HG02981 (cell line): ENCODE results near the gene FIGNL2.
"Not testable (repeated sequence)": the region's sequence is repeated elsewhere in the genome, so short reads cannot be mapped to it uniquely, and the experiment has no call there.

Experiments used
- ATAC-seq: cut with Tn5 transposase; IDR thresholded peaks from one replicate; pipeline ENCODE4 v1.9.1; 2021; ENCODE audit warnings: mild to moderate bottlenecking, moderate library complexity; ENCODE audit not compliant: unreplicated experiment

FIGNL2 gene

GRCh38 chr12:51818566-51819300 lies 29.8 kb downstream of the FIGNL2 start:
- ATAC-seq = no peak

DNA sequence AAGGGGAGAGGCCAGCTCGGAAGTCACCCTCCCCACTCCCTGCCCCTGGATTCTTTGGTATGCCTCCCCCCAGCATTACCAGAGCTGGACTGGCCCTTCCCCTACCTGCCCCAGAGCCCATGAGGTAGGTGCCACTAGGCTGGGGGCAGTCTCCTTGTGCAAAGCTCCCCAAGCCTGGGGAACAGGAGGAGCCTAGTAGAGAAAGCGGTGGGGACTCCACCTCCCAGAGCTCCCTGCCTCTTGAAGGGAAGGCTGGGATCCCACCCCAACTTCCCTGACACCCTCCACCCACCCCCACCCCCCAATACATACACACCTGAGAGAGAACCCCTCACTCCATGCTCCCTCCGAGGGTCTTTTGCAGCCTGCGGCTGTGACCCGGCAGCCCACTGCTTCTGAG lies 30.4 kb downstream of the FIGNL2 start:
- no peak for ATAC-seq

- no peak for ATAC-seq
These were observed 31.2 kb downstream of the FIGNL2 start for GRCh38 chr12:51817027-51817953.

DNA sequence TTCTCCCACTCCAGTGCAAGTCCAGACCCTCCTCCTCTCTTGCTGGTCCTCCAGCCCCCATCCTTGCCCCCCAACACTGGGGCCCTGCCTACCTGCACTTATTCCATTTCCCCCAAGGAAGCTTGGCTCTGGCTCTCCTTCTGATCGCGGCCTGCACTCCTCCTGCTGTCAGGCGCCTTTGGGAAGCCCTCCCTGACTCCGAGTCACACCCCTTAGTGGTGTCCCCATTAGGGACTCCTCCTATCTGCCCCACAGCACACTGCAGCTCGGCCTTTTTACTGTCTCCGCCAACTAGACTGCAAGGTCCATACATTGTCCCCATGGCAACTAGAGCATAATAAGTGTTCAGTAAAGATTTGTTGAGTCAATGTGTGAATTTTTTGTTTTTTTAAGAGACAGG lies 32.9 kb downstream of the FIGNL2 start:
- ATAC-seq = no peak

DNA sequence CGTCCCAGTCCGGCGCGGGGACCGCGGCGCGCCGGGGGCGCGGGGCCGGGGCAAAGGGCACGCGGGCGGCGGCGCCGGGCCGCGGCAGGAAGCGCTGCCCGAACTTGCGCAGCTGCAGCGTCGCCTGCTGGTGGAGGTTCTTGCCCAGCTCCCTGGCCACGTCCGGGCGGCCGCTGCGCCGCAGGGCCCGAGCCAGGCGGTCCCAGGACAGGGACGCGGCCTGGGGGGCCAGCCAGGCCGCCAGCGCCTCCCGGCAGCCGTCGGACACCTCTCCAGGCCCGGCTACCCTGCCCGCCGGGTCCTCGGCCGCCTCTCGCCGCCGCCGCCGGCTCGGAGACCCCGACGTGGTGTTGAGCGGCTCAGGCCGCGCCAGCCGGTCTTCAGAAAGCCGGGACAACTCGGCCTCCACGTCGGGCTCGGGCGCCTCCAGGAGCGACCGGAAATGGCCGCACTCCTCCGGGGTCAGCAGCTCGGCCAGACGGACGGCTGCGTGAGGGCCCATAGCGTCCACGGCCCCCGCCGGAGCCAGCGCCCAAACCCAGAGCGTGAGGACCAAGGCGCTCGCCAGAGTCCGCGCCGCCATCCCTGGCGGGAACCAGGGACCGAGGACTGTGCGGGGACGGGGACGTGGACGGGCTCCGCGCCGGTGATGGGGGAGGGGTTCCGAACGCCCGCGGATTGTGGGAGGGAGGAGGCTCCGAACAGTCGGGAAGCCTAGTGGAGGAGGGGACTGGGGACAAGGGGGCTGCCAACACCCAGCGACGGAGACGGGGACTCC lies 34.0 kb downstream of the FIGNL2 start:
- no peak for ATAC-seq

DNA sequence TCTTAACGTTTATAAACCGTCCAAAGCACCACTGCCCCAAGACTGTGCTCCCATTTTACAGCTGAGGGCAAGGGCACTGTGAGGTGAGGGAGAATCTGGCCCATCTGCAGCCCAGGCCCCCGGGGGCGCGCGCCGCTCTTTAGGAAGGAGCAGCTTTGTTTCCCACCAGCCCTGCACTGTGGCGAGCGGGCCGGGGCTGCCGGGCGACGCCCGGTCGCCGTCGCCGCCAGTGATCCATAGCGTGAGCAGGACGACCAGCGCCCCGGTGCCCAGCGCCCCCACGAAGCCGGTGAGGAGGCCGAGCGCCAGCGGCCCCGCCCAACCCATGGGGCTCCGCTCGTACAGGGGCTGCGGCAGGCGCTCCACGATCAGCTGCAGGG lies 34.6 kb downstream of the FIGNL2 start:
- ATAC-seq = no peak

DNA sequence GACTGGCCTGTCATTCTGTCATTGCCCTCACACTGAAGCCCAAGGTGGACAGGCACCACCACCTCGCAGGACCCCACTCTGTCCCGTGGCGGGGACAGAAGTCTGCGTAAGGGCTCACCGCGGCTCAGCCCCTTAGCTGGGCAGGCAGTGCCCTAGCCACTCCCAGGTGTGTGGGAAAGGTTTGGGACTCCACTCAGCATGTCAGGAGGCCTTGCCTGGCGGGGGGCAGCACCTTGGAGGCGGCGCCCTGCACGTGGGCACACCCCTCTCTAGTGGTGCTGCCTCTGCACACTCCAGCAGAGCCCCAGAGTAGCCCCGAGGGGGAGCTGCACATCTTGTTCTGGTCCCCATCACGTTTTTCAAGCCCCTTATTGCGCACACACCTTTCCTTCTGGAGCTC lies 35.6 kb downstream of the FIGNL2 start:
- no peak for ATAC-seq

DNA sequence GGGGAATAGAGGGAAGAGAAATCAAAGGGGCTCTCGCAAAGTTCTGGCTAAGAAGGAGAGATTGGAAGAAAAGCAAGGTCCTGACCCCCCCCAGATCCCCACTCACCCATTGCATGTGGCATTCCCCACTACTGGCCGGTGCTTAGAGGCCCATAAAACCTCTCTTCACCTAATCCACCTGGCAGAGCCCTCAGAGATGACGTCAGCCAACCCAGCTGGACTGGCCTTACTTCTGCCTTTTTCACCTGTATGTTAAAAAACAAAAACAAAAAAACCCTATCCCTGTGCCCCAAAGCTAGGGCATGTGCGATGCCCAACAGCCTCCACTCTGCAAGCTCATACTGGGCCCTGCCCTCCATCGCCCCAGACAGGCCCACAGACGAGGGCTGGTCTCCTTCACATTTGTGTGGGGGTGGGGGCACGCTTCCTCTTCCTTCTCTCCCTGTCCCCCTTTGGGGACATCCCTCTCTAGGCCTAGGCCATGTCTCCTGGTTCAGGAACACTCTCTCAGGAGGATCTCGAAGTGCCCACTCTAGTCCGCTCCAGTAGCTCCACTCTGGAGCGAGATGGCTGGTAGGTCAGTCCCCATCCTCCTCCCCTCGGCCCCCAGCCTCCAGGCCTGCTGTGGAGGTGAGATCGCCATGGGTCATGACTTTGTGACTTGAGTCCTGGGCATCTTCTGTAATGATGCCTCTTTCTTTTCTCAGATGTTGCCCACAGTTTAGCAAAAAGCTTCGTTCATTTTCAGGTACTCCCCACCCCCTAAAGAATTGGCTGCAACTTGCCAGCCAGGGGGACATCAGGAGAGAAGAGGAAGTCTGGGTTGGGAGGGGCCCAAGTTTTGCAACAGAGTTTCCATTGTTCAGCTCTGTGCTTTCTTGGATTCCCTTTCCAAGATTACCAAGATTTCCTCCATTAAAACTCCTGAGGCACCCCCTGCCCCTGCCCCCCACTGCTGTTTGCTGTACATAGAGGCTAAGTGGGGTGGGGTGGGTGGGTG lies 37.0 kb downstream of the FIGNL2 start:
- no peak for ATAC-seq

- no peak for ATAC-seq
These were observed 39.3 kb downstream of the FIGNL2 start for GRCh38 chr12:51809193-51809592.

DNA sequence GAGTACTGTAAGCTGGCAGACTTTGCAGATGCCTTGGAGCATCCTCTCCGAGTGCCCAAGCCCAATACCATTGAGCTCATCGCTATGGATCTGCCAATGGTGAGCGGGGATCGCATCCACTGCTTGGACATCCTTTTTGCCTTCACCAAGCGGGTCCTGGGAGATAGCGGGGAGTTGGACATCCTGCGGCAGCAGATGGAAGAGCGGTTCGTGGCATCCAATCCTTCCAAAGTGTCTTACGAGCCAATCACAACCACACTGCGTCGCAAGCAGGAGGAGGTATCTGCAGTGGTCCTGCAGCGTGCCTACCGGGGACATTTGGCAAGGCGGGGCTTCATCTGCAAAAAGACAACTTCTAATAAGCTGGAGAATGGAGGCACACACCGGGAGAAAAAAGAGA lies 41.6 kb downstream of the FIGNL2 start:
- ATAC-seq = no peak

GRCh38 chr12:51801027-51801426 lies 47.5 kb downstream of the FIGNL2 start:
- ATAC-seq = no peak

GRCh38 chr12:51798501-51798900 lies 50.0 kb downstream of the FIGNL2 start:
- no peak for ATAC-seq

- not testable (repeated sequence) for ATAC-seq
These were observed 50.5 kb downstream of the FIGNL2 start for GRCh38 chr12:51798051-51798450.

DNA sequence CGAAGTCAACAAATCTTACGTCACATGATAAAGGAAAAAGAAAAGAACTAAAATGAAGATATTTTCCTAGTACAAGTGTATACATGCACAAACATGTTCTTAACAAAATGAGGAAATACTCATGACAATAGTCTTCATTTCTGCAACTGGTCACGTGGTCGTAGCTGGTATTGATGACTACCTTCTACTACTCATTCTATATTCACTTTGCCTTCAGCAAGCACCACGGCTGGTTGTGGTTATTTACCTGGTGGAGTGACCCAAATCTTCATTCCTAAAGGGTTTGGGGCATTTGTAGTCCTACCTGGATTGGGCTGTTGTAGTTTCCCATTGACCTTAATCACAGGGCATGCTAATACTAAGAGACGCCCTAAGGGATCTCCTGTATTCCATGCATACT lies 51.2 kb downstream of the FIGNL2 start:
- ATAC-seq = no peak

DNA sequence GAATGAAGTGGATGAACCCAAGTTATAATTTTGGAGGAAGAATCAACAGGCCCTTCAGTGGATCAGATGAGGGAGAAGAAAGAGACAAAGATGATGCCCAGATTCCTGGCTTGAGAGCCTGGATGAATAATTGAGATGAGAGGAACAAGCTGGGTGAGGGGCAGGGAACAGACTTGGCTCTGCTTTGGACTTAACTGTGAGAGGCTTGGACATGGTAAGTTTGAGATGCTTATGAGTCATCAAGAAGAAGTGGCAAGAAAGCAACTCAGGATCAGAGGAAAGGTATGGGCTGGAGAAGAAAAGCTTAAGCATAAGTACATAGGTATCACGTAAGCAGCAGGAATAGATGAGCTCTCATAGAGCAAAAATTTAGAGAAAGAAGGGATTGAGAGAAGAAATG lies 55.3 kb downstream of the FIGNL2 start:
- no peak for ATAC-seq

DNA sequence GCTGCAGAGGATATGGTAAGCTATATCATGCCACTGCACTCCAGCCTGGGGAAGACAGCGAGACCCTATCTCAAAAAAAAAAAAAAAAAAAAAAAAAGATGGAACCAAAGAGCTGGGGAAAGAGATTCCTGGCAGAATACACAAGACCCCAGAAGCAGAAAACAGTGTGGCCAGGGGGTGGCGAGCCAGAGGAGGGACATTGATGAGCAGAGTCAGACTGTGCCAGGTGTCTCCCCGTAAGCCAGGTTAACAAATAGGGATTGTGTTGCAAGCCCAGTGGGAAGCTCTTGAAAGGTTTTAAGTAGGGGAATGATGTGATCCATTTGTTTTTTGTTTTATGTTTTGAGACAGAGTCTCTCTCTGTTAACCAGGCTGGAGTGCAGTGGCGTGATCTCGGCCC lies 56.1 kb downstream of the FIGNL2 start:
- no peak for ATAC-seq

DNA sequence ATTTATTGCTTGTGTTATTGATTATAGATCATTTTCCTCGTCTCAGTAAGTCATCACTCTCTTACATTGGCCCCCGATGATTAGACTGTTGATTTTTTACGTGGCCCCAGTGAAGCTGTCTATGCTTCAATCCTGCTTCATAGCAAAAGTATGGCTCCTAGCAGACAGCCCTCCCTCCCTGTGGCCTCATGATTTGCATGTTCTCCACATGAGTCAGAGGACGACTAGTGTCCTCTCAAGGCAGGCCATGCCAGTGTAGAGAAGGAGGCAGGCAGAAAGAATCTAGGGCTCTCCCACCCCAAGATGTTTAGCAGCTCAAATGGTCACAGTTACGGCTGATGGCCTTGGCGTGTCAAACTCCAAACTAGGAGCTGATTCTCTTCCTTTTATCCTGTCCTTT lies 59.6 kb downstream of the FIGNL2 start:
- ATAC-seq = no peak

DNA sequence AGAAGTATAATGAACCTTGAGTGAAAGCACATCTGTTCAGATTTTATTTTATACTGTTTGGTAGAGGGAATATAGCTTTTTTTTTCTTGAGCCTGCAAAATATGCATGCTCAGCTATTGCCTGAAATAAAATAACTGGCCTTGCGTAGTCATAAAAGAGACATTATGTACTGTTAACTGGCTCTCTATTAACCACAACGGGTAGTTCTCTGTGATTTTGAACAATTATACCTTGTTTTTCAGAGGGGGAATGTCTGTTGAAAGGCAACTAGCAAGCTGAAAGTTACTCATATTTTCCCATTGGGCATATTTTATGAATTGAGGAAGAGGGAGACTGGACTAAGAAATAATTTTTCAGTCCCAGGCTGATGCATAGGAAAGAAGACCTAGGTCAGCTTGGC lies 62.6 kb downstream of the FIGNL2 start:
- no peak for ATAC-seq

- ATAC-seq = no peak
These were observed 63.8 kb downstream of the FIGNL2 start for GRCh38 chr12:51784688-51785087.

DNA sequence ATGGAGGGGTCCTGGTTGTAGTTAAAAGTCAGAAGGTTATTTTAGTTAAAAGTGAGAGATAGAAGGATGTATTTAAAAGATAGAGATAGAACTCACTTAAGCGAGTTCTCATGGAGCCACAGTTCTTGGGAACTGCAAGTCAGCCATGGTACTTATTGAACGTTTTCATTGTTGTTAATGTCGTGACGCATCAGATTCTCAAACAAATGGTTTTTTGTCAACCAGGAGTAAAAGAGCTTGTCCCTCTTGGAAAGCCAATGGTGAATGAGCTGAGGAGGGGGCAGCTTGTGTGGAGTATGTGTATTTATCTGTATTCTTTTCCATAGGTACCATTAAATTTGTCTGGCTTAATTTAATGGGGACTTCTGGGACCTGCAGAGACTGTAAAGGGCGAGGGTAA lies 68.6 kb downstream of the FIGNL2 start:
- no peak for ATAC-seq
